H1 (cell line): ENCODE results near the gene ELOVL2. TPM values are rescaled to one million over a fixed set of nuclear protein-coding genes. Genes with fewer than 3 reads are reported as not detected.

Source experiments
- ZNF274 ChIP-seq: IDR thresholded peaks from 2 replicates; pipeline ENCODE4 v1.7.0; 2012; ENCODE audit warnings: low read length, borderline replicate concordance; ENCODE audit errors: extremely low read depth
- polyA plus RNA-seq, 7 experiments: library from polyadenylated mRNA; depleted of rRNA in 3 of 7; stranded (reverse) in 5 of 7; unstranded in 2 of 7; fragments of >200 nt in 5 of 7; fragments of 200-250 nt in 2 of 7; gene quantifications; 1 replicate in 5 of 7; 2 replicates in 1 of 7; 4 replicates in 1 of 7; pipeline versions ENCODE4 v1.2.1 to v1.2.3, GENCODE V29; 2011 to 2013; ENCODE audit warnings: missing spikeins in 2 of 7, mixed read lengths in 2 of 7
- total RNA-seq: library from RNA; stranded (reverse); fragmentation: NEBNext Ultra II Directional; extraction: Animal tissue kit (Norgen Biotek cat#: 25700); gene quantifications from 2 replicates; pipeline ENCODE4 v1.2.1, GENCODE V29; 2021
- TF ChIP-seq, protein P1 (sequence below): IDR thresholded peaks from 2 replicates; pipeline ENCODE4 v1.6.1; 2012; ENCODE audit warnings: inconsistent platforms

Gene ELOVL2
- total and polyA plus RNA-seq, 2 of the 8 experiments (the other 6 are each of a cell fraction or from before 2014, with no cell fraction given): 0.42 to 0.89 TPM

GRCh38 chr6:11076540-11076939, 32.4 kb upstream of the ELOVL2 start (continued):
- no peak for TF ChIP-seq ZNF274
- TF ChIP-seq, protein P1, sequence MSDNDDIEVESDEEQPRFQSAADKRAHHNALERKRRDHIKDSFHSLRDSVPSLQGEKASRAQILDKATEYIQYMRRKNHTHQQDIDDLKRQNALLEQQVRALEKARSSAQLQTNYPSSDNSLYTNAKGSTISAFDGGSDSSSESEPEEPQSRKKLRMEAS: no peak
- TF ChIP-seq, all 59 proteins: peak for 0
